Measurements from ENCODE around the gene C6orf136.
A peak's percentile ranks its signal among the peaks of the same experiment; 100 is the strongest.

C6orf136 gene

GRCh38 chr6:30646450-30647241 lies at the start of gene C6orf136:
C6orf136 (plus strand) TSS chr6:30647133; CDS start chr6:30647232, 99 bp downstream.
- peak; percentile 97 for DNase-seq

GRCh38 chr6:30597315-30598144 lies 49.4 kb upstream of the C6orf136 start:
- peak; percentile 90 for DNase-seq

GRCh38 chr6:30598912-30599624 lies 47.9 kb upstream of the C6orf136 start:
- no peak for DNase-seq

GRCh38 chr6:30599625-30600324 lies 47.2 kb upstream of the C6orf136 start:
- no peak for DNase-seq

GRCh38 chr6:30600451-30600961 lies 46.4 kb upstream of the C6orf136 start:
- peak; percentile 52 for DNase-seq

- DNase-seq: no peak
These were observed 45.5 kb upstream of the C6orf136 start for GRCh38 chr6:30601436-30601814.

GRCh38 chr6:30601815-30602641 lies 44.9 kb upstream of the C6orf136 start:
- no peak for DNase-seq

- DNase-seq: no peak
These were observed 43.0 kb upstream of the C6orf136 start for GRCh38 chr6:30603961-30604360.

GRCh38 chr6:30610065-30610464 lies 36.9 kb upstream of the C6orf136 start:
- DNase-seq: no peak

GRCh38 chr6:30611150-30611855 lies 35.6 kb upstream of the C6orf136 start:
- DNase-seq: no peak

- DNase-seq: no peak
These were observed 35.1 kb upstream of the C6orf136 start for GRCh38 chr6:30611856-30612194.

- DNase-seq: no peak
These were observed 34.7 kb upstream of the C6orf136 start for GRCh38 chr6:30612213-30612612.

GRCh38 chr6:30612687-30613248 lies 34.2 kb upstream of the C6orf136 start:
- no peak for DNase-seq

GRCh38 chr6:30613251-30614043 lies 33.5 kb upstream of the C6orf136 start:
- DNase-seq: no peak

- DNase-seq: no peak
These were observed 32.7 kb upstream of the C6orf136 start for GRCh38 chr6:30614044-30614842.

GRCh38 chr6:30614843-30615218 lies 32.1 kb upstream of the C6orf136 start:
- peak; percentile 99 for DNase-seq

GRCh38 chr6:30615219-30615957 lies 31.5 kb upstream of the C6orf136 start:
- peak; percentile 78 for DNase-seq
